ENCODE data around the gene CFHR4.
"Not testable (repeated sequence)": the region's sequence is repeated elsewhere in the genome, so short reads cannot be mapped to it uniquely, and the experiment has no call there.

DNA sequence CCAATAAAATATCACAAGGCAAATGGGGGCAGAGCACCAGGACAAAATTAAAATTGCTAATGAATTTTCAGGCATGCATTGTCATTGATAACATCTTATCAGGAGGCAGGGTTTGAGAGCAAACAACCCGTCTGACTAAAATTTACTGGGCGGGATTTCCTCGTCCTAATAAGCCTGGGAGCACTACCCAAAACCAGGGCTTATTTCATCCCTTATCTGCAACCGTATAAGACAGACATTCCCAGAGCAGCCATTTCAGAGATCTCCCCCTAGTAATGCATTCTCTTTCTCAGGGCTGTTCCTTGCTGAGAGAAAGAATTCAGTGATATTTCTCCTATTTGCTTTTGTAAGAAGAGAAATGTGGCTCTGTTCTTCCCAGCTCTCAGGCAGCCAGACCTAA, 1.3 kb upstream of the CFHR4 start:
- not testable (repeated sequence) for TF ChIP-seq EZH2 (IDR thresholded peaks at IDR 0.05; ENCODE audit: borderline replicate concordance, insufficient read depth, low read depth, low read length, poor library complexity, severe bottlenecking)
- TF ChIP-seq, protein P1, sequence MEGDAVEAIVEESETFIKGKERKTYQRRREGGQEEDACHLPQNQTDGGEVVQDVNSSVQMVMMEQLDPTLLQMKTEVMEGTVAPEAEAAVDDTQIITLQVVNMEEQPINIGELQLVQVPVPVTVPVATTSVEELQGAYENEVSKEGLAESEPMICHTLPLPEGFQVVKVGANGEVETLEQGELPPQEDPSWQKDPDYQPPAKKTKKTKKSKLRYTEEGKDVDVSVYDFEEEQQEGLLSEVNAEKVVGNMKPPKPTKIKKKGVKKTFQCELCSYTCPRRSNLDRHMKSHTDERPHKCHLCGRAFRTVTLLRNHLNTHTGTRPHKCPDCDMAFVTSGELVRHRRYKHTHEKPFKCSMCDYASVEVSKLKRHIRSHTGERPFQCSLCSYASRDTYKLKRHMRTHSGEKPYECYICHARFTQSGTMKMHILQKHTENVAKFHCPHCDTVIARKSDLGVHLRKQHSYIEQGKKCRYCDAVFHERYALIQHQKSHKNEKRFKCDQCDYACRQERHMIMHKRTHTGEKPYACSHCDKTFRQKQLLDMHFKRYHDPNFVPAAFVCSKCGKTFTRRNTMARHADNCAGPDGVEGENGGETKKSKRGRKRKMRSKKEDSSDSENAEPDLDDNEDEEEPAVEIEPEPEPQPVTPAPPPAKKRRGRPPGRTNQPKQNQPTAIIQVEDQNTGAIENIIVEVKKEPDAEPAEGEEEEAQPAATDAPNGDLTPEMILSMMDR (IDR thresholded peaks at IDR 0.05) = not testable (repeated sequence)
